Body of pancreas (tissue), 4 donors: Measurements from ENCODE around the gene IFT74. TPM values are rescaled to one million over a fixed set of nuclear protein-coding genes. Genes with fewer than 3 reads are reported as not detected.

Experiments
- ATAC-seq: fragments of 150-250 bp; one replicate; pipeline ENCODE4 v1.9.1; 2016
- DNase-seq, 4 donors: peaks; one replicate each; pipeline ENCODE4 v3.0.0-alpha.2; 2019
- H3K27ac ChIP-seq, 4 donors: fragments of 200-600 bp; sonication (generic); 1 replicate in 3 of 4; 2 replicates in 1 of 4; pipeline versions ENCODE4 v1.5.1 to v1.6.1; 2016 to 2019; ENCODE audit warnings: mild to moderate bottlenecking in 1 of 4, mixed read lengths in 1 of 4, moderate library complexity in 1 of 4
- H3K27me3 ChIP-seq, 2 donors: fragments of 200-600 bp; sonication (generic); one replicate each; pipeline ENCODE4 v1.6.0; 2016; ENCODE audit warnings: mild to moderate bottlenecking in 1 of 2
- H3K36me3 ChIP-seq, 2 donors: fragments of 200-600 bp; sonication (generic); replicated peaks in 1 of 2; 2 replicates each; pipeline ENCODE4 v1.5.1; 2016; ENCODE audit warnings: low read depth in 2 of 2; ENCODE audit not compliant: insufficient read depth in 1 of 2
- H3K4me1 ChIP-seq: fragments of 200-600 bp; sonication (generic); one replicate; pipeline ENCODE4 v1.6.0; 2016
- H3K4me3 ChIP-seq, 2 donors: fragments of 200-600 bp; sonication (generic); 1 replicate in 1 of 2; 2 replicates in 1 of 2; pipeline ENCODE4 v1.5.1; 2016 to 2019
- H3K9me3 ChIP-seq, 3 donors: fragments of 200-600 bp; sonication (generic); 1 replicate in 2 of 3; 2 replicates in 1 of 3; pipeline ENCODE4 v1.5.1; 2016
- POLR2A ChIP-seq, 3 donors: fragments of 450-650 bp; IDR thresholded peaks; one replicate each; pipeline ENCODE4 v1.6.1; 2016; ENCODE audit warnings: antibody characterized with exemption in 3 of 3, mild to moderate bottlenecking in 2 of 3
- WGBS, 2 donors: methylation state at CpG; one replicate each; pipeline ENCODE4 v1.1.5; 2017; 5-methylcytosine and 5-hydroxymethylcytosine counted together
- intact Hi-C: fragments of 100-400 bp; cut with DNase I; formaldehyde crosslinking; loops from one replicate; pipeline ENCODE4 v1.15.1; 2023
- total RNA-seq, 2 donors: library from RNA; depleted of rRNA; stranded (reverse); fragments of >200 nt; gene quantifications; one replicate each; pipeline ENCODE4 v1.1.0, GENCODE V29; 2016
- TF ChIP-seq, protein P1 (sequence below), 7 experiments: fragments of 450-650 bp in 4 of 7; fragments of 200-600 bp in 3 of 7; sonication (generic) in 3 of 7; IDR thresholded peaks; one replicate each; pipeline ENCODE4 v1.5.1; 2016 to 2019; ENCODE audit warnings: antibody characterized with exemption in 7 of 7

IFT74 gene
- total RNA-seq, 2 donors from 2014 or later = 7.3 to 9.1 TPM

GRCh38 chr9:27005491-27005890 is 49.3 kb downstream of the IFT74 start, which contains the start of gene LRRC19:
Gene LRRC19, minus strand, starts transcription at chr9:27005672. Its CDS starts 5,978 bp downstream, at chr9:26999694.
- Histone ChIP-seq H3K27ac (no peak within 1 kb of the TSS), H3K4me1 (peaks cover 3% of the 10 kb centered on the region), H3K4me3 (no peak within 1 kb of the TSS), H3K36me3 (no peaks in the 10 kb centered on the region), H3K27me3 (no peaks in the 10 kb centered on the region), H3K9me3 (no peaks in the 10 kb centered on the region)
- TF ChIP-seq POLR2A (IDR thresholded peaks at IDR 0.05) = no peak
- TF ChIP-seq, protein P1, sequence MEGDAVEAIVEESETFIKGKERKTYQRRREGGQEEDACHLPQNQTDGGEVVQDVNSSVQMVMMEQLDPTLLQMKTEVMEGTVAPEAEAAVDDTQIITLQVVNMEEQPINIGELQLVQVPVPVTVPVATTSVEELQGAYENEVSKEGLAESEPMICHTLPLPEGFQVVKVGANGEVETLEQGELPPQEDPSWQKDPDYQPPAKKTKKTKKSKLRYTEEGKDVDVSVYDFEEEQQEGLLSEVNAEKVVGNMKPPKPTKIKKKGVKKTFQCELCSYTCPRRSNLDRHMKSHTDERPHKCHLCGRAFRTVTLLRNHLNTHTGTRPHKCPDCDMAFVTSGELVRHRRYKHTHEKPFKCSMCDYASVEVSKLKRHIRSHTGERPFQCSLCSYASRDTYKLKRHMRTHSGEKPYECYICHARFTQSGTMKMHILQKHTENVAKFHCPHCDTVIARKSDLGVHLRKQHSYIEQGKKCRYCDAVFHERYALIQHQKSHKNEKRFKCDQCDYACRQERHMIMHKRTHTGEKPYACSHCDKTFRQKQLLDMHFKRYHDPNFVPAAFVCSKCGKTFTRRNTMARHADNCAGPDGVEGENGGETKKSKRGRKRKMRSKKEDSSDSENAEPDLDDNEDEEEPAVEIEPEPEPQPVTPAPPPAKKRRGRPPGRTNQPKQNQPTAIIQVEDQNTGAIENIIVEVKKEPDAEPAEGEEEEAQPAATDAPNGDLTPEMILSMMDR (IDR thresholded peaks at IDR 0.05) = no peak
- DNase-seq = no peak
- intact Hi-C loops = no loop called here
- no peak for ATAC-seq
- WGBS, 2 donors = 35 to 36% methylated on average over 3 of the region's 3 CpGs

DNA sequence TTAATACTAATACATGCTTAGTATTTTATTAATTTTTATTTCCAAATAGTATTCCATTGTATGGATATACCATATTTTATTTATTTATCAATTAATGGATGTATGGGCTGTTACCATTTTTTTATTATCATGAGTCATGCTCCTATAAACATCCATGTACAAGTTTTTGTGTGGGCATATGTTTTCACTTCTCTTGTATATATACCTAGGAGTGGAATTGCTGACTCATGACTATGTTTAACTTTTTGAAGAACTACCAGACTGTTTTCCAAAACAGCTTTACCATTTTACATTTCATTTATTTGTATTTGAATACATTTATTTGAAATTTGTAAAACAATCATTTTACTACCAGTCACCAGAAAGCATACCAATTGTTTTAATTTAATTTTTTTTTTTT is 63.4 kb downstream of the IFT74 start:
- DNase-seq (no peak), ATAC-seq (no peak)
- H3K4me3 ChIP-seq = no peak overlapping the region
- no peaks in the 10 kb centered on the region for H3K4me1 ChIP-seq
- intact Hi-C loops = no loop called here
- H3K9me3 ChIP-seq = no peaks in the 10 kb centered on the region
- no peak overlapping the region for H3K27ac ChIP-seq
- H3K27me3 ChIP-seq = no peaks in the 10 kb centered on the region
- peaks cover 3 to 14% of the 10 kb centered on the region in 2 donors for H3K36me3 ChIP-seq
- no peak for TF ChIP-seq POLR2A (IDR thresholded peaks at IDR 0.05)
- TF ChIP-seq, protein P1 (IDR thresholded peaks at IDR 0.05) = no peak

DNA sequence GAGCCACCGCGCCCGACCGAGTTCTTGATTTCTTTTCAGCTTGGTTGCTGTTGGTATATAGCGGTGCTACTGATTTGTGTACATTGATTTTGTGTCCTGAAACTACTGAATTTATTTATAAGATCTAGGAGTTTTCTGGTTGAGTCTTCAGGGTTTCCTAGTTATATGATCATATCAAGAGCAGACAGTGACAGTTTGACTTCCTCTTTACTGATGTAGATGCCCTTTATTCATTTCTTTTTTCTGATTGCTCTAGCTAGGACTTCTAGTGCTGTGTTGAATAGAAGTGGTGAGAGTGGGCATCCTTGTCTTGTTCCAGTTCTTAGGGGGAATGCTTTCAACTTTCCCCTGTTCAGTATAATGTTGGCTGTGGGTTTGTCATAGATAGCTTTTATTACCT is 66.7 kb downstream of the IFT74 start:
- no peak overlapping the region for H3K4me3 ChIP-seq
- H3K27me3 ChIP-seq = no peaks in the 10 kb centered on the region
- intact Hi-C loops = no loop called here
- peaks cover 3 to 10% of the 10 kb centered on the region in 2 donors for H3K36me3 ChIP-seq
- no peaks in the 10 kb centered on the region for H3K4me1 ChIP-seq
- no peaks in the 10 kb centered on the region for H3K9me3 ChIP-seq
- no peak for TF ChIP-seq POLR2A (IDR thresholded peaks at IDR 0.05)
- TF ChIP-seq, protein P1 (IDR thresholded peaks at IDR 0.05) = no peak
- 97 to 98% methylated on average over 5 of the region's 5 CpGs for WGBS, 2 donors
- ATAC-seq (no peak), DNase-seq (no peak)
- H3K27ac ChIP-seq = no peak overlapping the region

- 83 to 87% methylated on average over 7 of the region's 7 CpGs for WGBS, 2 donors
- Histone ChIP-seq H3K4me3 (no peak overlapping the region), H3K27ac (no peak overlapping the region), H3K36me3 (peaks cover 0 to under 1% of the 10 kb centered on the region in 2 donors), H3K9me3 (no peaks in the 10 kb centered on the region), H3K4me1 (no peaks in the 10 kb centered on the region), H3K27me3 (no peaks in the 10 kb centered on the region)
- intact Hi-C loops = no loop called here
- no peak for DNase-seq
- no peak for ATAC-seq
- no peak for TF ChIP-seq POLR2A (IDR thresholded peaks at IDR 0.05)
- TF ChIP-seq, protein P1 (IDR thresholded peaks at IDR 0.05) = no peak
Measured at GRCh38 chr9:27029186-27029585, 73.0 kb downstream of the IFT74 start.

GRCh38 chr9:27033815-27034403 is 77.7 kb downstream of the IFT74 start:
- H3K27me3 ChIP-seq = no peaks in the 10 kb centered on the region
- no peak overlapping the region for H3K27ac ChIP-seq
- TF ChIP-seq, protein P1 (IDR thresholded peaks at IDR 0.05) = peak; percentile 50 to 74 (median 57)
- TF ChIP-seq POLR2A (IDR thresholded peaks at IDR 0.05) = no peak
- no peaks in the 10 kb centered on the region for H3K36me3 ChIP-seq
- H3K4me3 ChIP-seq = no peak overlapping the region
- no peaks in the 10 kb centered on the region for H3K9me3 ChIP-seq
- intact Hi-C loops = loop anchor here (10.0 kb wide), 1 partner anchor 241 kb away; no protein-coding TSS in a partner anchor
- ATAC-seq (peak; percentile 24), DNase-seq (peak; percentile 35 to 60 (median 38))
- no peaks in the 10 kb centered on the region for H3K4me1 ChIP-seq
- 13 to 14% methylated on average over 4 of the region's 4 CpGs for WGBS, 2 donors
